Fibroblast of upper back skin (primary cell): ENCODE measurements around the gene S100Z.
A peak's percentile ranks its signal among the peaks of the same experiment; 100 is the strongest.

Source experiments
- DNase-seq: peaks from one replicate; pipeline ENCODE4 v3.0.0-alpha.2; 2013

Gene S100Z

GRCh38 chr5:76954383-76954763 lies 104.6 kb downstream of the S100Z start:
- DNase-seq = no peak

- no peak for DNase-seq
These were observed 106.2 kb downstream of the S100Z start for GRCh38 chr5:76956033-76956432.

GRCh38 chr5:76958991-76959767 lies 109.4 kb downstream of the S100Z start:
- peak; percentile 73 for DNase-seq

GRCh38 chr5:76960004-76960625 lies 110.3 kb downstream of the S100Z start:
- peak; percentile 4 for DNase-seq

- no peak for DNase-seq
These were observed 114.2 kb downstream of the S100Z start for GRCh38 chr5:76964060-76964459.
